Limb (tissue), 2 donors: Measurements from ENCODE around the gene EDRF1.

Experiments
- DNase-seq, 2 donors: peaks; one replicate each; pipeline ENCODE4 v3.0.0-alpha.2; 2016; ENCODE audit errors: extremely low spot score in 2 of 2

The EDRF1 gene

DNA sequence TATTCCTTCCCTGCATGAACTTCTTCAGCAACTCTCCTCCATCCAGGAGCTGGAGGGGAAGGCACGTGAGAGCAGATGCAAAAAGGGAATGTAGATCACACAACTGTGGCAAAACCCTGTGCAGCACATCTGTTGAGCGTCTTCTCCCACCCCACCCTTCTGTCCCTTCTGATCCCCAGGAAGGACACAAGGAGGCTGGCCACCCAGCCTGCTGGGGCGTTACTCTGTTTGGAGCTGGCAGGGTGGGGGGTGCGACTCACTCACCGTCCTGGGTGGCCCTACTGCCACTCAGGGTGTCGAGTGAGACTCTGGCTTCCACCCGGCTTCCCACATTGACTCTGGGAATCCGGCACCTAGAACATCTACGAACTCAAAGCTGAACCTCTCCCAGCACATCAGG is 66.3 kb downstream of the EDRF1 start:
- no peak for DNase-seq

DNA sequence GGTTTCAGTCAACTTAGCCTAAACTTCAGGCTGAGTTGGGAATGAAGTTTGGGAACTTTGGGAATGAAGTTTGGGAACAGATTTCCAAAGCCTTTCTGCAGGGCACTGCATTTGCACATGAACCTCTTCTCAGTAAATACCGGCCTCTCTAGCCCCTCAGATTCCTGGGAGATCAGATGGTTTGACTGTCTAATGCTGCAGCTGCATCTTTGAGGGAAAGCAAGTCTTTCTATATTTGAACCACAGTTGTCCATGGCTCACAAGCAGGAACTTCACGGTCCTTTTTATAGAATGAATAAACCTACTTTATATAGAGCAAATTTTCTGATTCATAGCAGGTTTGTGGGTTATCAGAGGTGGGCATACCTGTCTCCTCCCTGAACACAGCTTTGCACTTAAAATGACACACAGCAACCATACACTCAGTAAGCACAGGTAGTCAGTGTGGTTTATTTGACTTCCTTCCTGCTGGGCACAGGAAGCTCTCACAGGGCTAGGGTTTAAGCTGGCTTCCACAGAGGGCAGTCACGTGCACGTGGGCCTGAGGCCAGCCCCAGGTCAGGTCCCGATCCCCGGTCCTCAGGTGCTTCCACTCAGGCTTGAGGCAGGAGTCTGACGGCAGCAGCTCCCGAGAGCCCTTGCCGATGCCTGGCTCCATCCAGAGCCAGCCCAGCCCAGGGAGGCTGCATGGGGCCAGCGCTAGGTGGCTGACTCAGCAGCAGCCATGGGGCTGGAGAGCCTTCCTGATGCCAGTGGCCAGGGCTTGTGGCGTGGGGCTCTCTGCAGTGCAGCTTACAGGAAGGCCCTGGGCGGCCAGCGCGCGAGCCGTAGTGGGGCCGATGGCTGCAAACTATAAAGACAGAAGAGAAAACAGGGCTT is 68.9 kb downstream of the EDRF1 start:
- no peak for DNase-seq

DNA sequence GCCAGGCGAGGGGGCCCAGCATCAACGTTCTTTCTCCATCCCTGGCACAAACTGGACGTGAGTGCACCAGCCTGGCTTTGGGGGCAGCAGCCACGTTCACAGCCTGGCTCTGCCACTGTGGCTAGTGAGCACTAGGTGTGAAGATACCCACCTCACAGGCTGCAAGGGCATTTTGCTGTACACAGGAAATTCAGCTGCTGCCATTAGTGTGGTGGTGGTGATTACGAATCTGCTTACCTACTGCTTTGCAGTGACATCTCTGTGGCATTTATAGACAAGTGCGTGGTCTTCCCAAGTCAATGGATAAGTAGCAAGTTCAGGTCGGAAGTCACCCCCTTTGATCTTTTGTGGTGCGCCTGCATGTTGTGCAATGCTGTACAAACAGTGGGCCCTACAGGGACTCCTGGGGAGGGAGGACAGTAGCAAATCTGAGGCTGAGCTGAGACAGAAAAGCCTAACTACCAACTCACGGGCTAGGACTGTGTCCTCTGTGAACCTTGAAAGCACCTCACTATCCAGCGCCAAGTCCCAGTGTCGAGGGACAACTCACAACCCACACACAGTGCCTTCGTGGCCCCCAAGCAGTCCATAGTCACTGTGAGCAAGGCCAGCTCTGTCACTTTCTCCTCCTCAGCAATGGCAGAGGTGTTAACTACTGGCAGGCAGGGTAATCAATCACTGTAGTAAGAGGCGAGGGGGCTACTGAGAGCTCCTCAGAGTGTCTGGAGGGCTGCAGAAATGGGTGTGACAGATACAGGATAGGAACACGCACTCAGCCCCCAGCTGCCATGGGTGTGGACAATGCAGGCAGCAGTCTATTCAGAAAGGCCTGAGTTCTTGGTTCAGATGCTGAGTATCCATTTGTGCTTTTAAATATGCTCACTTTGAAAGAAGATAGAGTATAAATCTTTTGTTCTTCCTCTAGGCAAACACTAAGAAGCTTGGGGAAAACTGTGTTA is 73.1 kb downstream of the EDRF1 start:
- DNase-seq = no peak

DNA sequence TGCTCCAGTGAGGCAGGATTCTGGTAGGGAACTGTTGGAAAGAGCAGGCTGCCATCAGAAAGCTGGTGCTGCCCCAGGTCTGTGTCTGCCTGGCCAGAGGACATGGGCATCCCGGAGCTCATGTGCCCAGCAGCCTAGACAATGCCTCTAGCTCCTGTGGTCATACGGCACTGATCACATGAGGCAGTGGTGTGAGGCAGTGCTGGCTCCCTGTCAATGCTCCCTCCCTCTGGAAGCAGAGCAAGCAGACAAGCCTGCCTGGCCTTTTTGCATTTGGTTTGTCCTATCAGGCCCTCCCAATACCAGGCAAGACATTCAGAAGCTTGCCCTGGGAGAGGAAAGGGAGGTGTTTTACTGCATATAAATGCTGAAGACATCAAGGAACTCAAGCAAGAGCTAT is 75.6 kb downstream of the EDRF1 start:
- no peak for DNase-seq

DNA sequence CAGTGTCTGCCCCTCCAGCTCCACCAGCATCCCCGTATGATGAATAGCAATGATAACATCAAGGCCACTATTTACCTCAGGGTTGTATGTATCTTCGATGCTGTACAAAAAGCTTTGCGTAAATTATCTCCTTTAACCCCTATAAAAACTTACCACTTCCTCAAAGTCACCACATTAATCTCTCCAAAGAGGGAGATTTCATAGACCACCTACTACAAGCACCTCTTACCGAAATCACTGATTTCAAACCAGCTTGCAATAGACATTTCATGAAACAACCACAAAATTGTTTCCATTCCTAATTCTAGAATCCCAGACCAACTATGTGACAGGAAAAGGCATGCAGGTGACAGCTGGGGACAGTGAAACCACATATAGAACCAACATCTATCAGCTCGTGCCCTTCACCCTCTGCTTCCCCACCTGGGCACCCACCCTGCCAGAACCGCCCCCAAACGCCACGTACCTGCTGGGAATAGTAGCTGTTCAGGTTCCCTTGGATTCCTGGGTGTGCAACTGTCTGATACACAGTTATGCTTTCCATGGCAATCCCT is 76.2 kb downstream of the EDRF1 start:
- DNase-seq = no peak

DNA sequence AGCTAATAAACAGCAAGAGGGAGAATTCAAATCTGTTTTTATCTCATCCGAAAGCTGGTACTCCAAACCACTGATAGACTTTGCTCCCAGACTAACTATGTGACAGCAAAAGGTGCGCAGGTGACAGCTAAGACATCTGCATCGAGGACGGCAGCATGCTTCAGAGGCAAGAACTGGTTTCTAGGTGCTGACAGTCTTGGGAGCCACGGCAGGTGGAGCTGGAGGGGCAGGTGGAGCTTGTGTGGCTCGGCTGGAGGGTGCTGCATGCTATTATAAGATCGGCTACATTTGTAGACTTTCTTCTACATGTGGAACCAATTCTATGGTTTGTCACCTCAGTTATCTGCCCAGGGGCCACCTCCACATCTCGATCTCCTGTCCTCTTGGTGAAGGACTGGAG is 77.9 kb downstream of the EDRF1 start:
- DNase-seq = no peak

DNA sequence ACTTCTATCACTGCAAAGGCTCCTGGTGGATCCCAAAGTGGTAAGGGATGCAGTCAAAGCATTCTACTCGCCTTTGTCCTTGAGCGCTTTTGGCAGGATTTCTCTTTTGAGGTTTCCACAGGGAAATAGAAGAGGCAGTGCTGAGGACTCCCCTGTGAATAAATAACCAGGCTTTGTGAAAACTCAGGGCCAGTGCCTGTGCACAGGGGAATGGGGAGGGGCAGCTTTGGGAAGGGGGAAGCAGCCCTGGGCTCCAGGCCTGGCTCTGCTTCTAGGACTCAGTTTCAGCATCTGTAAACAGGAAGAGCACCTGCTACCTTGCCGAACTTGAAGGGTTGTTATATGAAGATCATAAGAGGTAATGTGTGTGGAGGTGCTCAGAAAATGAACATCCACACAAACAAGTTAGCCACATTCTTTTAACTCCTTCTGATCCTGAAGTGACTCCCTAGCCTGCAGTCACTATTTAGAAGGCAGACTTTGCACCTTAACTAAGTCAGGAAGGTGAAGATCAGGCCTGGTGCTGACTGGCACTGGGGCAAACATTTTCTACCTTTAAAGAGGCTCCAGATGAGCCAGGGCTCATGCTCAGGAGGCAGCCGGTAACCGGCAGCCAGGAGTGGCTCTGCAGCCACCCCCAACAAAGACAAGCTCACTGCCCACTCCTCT is 78.6 kb downstream of the EDRF1 start:
- no peak for DNase-seq

DNA sequence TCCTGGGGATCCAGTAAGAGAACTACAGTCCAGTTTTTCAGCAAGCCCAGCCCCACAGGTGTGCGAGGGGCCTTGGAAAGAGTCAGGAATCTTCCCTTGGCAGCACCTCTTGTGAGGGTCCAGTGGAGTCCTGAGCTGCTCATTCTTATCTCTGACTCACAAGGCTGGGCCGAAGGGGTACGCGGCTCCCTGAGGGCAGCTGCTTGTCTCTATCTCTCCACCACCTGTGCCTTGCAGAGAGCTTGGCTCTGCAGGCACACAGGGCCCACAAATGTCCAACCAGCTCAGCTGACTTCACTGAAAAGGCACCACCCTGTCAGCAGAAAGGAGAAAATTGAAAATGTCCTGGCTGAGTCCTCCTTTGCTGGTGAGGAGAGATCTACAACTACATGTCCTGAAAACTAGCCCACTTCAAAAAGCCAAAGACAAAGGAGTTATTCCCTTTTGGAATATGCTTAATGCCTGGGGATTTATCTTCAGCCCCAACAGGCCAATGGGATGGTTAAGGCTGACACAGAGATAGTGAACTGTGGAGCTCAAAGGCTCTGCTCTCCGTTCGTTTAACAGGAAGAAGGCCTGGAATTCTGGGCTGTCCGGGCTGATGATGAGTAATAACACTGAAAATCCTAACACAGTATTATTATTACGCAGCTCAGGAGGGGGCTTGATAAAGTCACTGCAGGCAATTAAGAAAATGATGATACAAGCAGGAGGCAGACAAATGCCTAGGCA is 80.1 kb downstream of the EDRF1 start:
- DNase-seq = no peak

DNA sequence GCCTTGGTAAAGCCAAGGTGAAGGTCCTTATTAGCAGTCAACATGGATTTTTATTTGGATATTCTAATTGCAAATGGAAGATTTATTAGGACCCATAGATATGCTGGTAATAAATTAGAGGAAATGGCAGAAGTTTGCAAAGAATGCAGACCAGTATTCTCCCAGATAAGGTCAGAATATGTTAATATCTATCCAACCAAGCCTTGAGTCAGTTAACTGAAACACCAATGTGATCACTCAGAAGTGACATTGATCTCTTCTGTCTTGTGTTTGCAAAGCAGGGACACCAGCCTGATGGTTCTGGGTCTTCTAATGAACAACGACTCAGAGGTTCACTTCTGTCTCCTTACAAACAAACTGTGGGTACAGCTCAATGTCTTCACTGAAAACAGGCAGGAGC is 82.1 kb downstream of the EDRF1 start:
- no peak for DNase-seq

DNA sequence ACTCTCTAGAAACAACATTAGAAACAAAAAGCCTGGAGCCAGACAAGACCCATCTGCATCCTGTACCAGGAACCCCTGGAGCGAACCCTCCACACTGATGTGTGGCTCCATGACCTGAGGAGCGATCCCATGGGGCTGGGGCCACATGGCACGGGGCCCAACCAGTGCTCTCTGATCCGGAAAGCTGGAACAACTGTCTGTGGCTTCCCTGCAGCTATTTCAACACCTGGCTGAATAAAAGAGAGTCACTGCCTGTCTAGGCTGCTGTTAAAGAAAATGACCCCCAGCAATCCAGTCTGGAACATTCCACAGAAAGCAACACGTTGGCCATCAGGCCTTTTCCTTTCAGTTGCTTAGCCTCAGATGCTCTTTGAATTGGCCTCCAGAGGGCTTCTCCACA is 82.6 kb downstream of the EDRF1 start:
- DNase-seq = no peak

DNA sequence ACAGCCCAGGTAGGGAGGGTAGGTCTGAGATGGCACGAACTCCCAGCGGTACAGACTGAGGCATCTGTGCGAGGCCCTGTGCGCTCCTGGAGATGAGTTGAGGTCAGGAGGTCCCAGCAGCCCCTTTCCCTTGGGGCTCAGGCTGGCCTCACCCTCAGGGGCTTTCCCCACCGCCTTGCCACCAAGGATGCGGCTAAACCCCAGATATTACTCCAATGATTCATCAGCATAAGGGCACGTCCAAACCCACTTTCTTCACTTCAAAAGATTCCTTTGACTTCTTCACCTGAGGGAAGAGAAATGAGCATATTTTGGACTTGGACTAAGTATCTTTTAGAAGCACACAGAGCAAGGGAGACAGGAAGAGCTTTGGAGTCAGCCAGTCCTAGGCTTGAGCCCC is 83.2 kb downstream of the EDRF1 start:
- DNase-seq = no peak

DNA sequence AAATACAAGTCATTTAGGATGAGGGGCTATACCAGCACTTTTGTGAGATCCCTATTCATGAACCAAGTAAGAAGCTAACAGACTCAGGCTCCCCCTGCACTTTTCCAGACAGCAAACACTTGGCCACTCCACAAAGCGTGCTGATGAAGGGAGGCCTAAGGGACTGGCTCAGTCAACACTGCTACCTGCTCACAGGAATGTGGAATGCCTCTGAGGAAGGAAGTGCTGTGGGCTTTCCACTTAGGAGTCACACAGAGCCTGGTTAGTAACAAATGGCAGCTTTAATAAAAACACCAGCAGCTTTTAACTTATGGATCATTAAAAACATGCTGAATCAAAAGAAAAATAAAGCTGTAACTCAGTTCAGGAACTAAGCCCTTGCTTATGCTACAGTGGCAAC is 88.5 kb downstream of the EDRF1 start:
- DNase-seq = no peak

DNA sequence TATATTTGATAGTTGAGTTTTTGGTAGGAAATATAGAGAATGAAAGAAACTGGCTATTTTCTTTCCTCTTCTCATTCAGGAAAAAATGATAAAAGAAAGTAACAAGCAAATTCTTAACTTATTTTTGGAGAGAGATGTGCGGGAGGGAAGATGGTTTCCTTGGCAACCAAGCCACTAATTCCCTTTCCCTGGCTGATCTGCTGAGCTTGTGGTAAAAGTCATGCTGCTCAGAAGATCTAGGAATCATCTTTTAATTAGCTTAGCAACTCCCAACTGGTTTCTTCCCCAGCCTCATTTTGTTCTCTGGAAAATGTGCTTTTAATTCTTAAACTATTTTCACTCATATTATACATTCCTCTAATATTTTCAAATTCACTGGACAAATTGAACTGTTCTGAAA is 91.7 kb downstream of the EDRF1 start:
- DNase-seq = no peak

DNA sequence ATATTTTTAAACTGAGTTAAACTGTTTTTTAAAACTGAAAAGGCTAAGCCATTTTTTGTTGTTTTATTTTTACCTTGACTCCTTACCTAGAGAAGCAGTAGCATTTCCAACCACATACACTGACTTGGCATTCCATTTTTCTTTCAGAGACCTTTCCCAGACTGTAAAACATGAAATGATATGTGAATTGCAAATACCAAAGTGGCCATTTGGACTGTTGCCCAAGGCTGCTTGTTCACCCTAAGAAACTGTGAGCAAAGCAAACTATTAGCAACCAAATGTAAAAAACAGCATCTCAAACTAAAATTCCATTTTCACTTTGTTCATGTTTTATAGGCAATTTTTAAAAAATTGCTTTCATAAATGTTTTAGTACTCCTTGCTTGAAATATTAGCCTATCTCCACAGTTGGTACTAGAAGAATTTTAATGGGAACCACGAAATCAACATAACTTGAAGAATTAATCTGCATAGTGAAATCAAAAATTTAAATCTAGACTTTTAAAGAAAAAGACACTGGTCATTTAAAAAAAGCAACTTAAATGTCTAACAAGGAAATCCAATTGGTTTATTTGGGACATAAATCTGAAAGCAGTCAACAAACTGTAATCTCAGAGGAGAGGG is 92.7 kb downstream of the EDRF1 start:
- no peak for DNase-seq
